Measurements from ENCODE around the gene PREX1. TPM values are rescaled to one million over a fixed set of nuclear protein-coding genes. Genes with fewer than 3 reads are reported as not detected.
A peak's percentile ranks its signal among the peaks of the same experiment; 100 is the strongest.
"Not testable (repeated sequence)": the region's sequence is repeated elsewhere in the genome, so short reads cannot be mapped to it uniquely, and the experiment has no call there.

The PREX1 gene
- total and polyA plus RNA-seq, 2 donors (not counting 1 experiment from before 2014, with no cell fraction given) = 1.0 to 3.1 TPM

DNA sequence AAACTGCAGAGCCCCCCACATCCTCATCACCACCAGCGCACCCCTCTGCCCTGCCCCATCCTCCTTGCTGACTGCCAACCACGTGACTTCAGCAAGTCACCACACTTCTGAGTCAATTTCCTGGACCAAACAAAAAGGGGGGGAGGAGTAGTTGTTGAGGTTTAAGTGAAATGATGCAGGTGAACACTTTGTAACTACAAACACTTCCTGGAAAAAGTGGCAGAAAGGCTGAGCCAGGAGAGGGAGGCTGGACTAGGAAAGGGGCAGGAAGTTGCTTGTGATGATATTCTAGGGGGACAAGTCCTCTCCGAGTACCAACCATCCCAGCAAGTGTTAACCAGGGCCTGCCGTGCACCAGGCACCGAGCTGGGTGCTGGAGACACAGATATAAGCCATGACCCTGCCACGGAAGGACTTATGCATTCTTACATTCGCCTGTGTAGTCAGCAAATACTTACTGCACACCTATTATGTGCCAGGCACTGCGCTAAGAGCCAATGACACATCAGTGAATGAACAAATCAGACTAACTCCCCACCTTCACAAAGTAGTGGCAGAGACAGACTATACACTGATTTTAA lies 67.3 kb downstream of the PREX1 start:
- no peaks in the 10 kb centered on the region for H3K27me3 ChIP-seq (ENCODE audit: control insufficient read depth, insufficient read depth, low read length)
- TF ChIP-seq, protein P1, sequence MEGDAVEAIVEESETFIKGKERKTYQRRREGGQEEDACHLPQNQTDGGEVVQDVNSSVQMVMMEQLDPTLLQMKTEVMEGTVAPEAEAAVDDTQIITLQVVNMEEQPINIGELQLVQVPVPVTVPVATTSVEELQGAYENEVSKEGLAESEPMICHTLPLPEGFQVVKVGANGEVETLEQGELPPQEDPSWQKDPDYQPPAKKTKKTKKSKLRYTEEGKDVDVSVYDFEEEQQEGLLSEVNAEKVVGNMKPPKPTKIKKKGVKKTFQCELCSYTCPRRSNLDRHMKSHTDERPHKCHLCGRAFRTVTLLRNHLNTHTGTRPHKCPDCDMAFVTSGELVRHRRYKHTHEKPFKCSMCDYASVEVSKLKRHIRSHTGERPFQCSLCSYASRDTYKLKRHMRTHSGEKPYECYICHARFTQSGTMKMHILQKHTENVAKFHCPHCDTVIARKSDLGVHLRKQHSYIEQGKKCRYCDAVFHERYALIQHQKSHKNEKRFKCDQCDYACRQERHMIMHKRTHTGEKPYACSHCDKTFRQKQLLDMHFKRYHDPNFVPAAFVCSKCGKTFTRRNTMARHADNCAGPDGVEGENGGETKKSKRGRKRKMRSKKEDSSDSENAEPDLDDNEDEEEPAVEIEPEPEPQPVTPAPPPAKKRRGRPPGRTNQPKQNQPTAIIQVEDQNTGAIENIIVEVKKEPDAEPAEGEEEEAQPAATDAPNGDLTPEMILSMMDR (conservative IDR thresholded peaks at IDR 0.05 in 1 of 2, IDR thresholded peaks at IDR 0.05 in 1 of 2; ENCODE audit: low read depth in 1 of 2, low read length in 2 of 2) = no peak
- TF ChIP-seq EZH2 (IDR thresholded peaks at IDR 0.05; ENCODE audit: low read length, missing control alignments) = no peak
- H3K9ac ChIP-seq (ENCODE audit: insufficient read depth, low read length) = no peak overlapping the region
- H3K36me3 ChIP-seq (ENCODE audit: control insufficient read depth, insufficient read depth, low read length) = no peaks in the 10 kb centered on the region
- no peaks in the 10 kb centered on the region for H3K4me1 ChIP-seq (ENCODE audit: control insufficient read depth, extremely low read depth, insufficient read depth, low read length)
- H3K27ac ChIP-seq (ENCODE audit: insufficient read depth, low read length) = no peak overlapping the region
- no peaks in the 10 kb centered on the region for H3K9me3 ChIP-seq (ENCODE audit: control insufficient read depth, insufficient read depth, low read depth, low read length)
- H3K4me3 ChIP-seq (replicated peaks in 1 of 4; ENCODE audit: control extremely low read depth in 1 of 4, insufficient read depth in 1 of 4, low read depth in 3 of 4, low read length in 4 of 4) = no peak overlapping the region
- DNase-seq (ENCODE audit: low read depth in 2 of 2) = peak in 1 of 2 donors; percentile 72
- no peak overlapping the region for H3K4me2 ChIP-seq (ENCODE audit: extremely low read depth, insufficient read depth, low read length)
- no peaks in the 10 kb centered on the region for H4K20me1 ChIP-seq (ENCODE audit: control insufficient read depth, extremely low read depth, insufficient read depth, low read length)
- H2AFZ ChIP-seq (ENCODE audit: low read length) = no peak overlapping the region
- H3K79me2 ChIP-seq (ENCODE audit: control insufficient read depth, insufficient read depth, low read length) = no peaks in the 10 kb centered on the region

DNA sequence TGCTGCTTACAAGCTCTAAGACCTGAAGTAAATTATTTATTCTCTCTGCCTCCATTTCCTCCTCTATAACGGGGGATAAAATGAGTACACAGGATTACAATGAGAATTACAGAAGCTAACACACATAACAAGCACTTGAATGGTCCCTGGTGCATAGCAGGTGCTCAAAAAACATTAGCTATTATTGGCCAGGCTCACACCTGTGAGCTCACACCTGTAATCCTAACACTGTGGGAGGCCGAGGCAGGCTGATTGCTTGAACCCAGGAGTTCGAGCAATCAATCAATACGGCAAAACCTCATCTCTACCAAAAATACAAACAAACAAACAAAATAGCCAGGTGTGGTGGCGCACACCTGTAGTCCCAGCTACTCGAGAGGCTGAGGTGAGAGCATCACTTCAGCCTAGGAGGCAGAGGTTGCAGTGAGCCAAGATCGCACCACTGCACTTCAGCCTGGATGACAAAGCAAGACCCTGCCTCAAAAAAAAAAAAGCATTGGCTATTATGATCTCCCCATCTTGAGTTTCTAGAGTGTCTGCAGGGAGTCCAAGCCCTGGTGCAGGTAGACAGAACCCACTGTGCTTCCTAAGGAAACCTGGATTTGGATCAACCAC lies 68.1 kb downstream of the PREX1 start:
- Histone ChIP-seq H3K4me3 (replicated peaks in 1 of 4; ENCODE audit: control extremely low read depth in 1 of 4, insufficient read depth in 1 of 4, low read depth in 3 of 4, low read length in 4 of 4) (no peak overlapping the region), H4K20me1 (ENCODE audit: control insufficient read depth, extremely low read depth, insufficient read depth, low read length) (no peaks in the 10 kb centered on the region), H3K9me3 (ENCODE audit: control insufficient read depth, insufficient read depth, low read depth, low read length) (no peaks in the 10 kb centered on the region), H3K4me2 (ENCODE audit: extremely low read depth, insufficient read depth, low read length) (no peak overlapping the region), H3K36me3 (ENCODE audit: control insufficient read depth, insufficient read depth, low read length) (no peaks in the 10 kb centered on the region), H3K27ac (ENCODE audit: insufficient read depth, low read length) (no peak overlapping the region), H3K9ac (ENCODE audit: insufficient read depth, low read length) (no peak overlapping the region), H2AFZ (ENCODE audit: low read length) (no peak overlapping the region), H3K4me1 (ENCODE audit: control insufficient read depth, extremely low read depth, insufficient read depth, low read length) (no peaks in the 10 kb centered on the region), H3K79me2 (ENCODE audit: control insufficient read depth, insufficient read depth, low read length) (no peaks in the 10 kb centered on the region), H3K27me3 (ENCODE audit: control insufficient read depth, insufficient read depth, low read length) (no peaks in the 10 kb centered on the region)
- DNase-seq (ENCODE audit: low read depth in 2 of 2) = no peak
- no peak for TF ChIP-seq EZH2 (IDR thresholded peaks at IDR 0.05; ENCODE audit: low read length, missing control alignments)
- TF ChIP-seq, protein P1 (conservative IDR thresholded peaks at IDR 0.05 in 1 of 2, IDR thresholded peaks at IDR 0.05 in 1 of 2; ENCODE audit: low read depth in 1 of 2, low read length in 2 of 2) = no peak

DNA sequence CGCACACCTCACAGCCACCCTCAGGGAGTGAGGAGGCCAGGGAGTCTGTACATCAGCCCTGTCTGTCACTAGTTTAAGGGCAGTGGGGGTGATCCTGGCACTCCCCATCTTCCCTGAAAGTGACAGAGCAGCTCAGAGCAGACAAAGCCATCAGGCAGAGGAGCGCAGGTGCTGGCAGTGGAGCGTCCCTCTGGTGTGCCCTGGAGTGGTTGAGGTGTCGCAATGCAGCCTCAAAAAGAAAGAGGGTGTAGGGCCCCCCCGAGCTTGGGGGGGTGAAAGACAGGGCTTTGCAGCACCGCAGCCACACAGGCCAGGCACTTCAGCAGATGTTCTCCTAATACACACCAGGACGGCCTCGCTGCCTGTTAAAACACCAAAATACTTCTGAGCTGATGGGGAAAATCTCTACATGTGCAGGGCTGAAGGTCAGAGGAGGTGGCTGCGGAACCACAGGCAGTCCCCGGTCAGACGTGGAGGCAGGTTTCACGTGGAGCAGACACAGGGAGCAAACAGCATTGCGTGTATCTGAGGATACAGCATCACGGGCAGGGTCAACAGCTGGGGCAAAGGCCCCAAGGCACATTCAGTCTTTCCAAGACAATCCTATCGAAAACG lies 69.5 kb downstream of the PREX1 start:
- DNase-seq (ENCODE audit: low read depth in 2 of 2) = no peak
- Histone ChIP-seq H3K9ac (ENCODE audit: insufficient read depth, low read length) (no peak overlapping the region), H3K4me1 (ENCODE audit: control insufficient read depth, extremely low read depth, insufficient read depth, low read length) (no peaks in the 10 kb centered on the region), H4K20me1 (ENCODE audit: control insufficient read depth, extremely low read depth, insufficient read depth, low read length) (no peaks in the 10 kb centered on the region), H3K27ac (ENCODE audit: insufficient read depth, low read length) (no peak overlapping the region), H3K36me3 (ENCODE audit: control insufficient read depth, insufficient read depth, low read length) (no peaks in the 10 kb centered on the region), H3K79me2 (ENCODE audit: control insufficient read depth, insufficient read depth, low read length) (no peaks in the 10 kb centered on the region), H3K4me3 (replicated peaks in 1 of 4; ENCODE audit: control extremely low read depth in 1 of 4, insufficient read depth in 1 of 4, low read depth in 3 of 4, low read length in 4 of 4) (no peak overlapping the region), H2AFZ (ENCODE audit: low read length) (no peak overlapping the region), H3K4me2 (ENCODE audit: extremely low read depth, insufficient read depth, low read length) (no peak overlapping the region), H3K9me3 (ENCODE audit: control insufficient read depth, insufficient read depth, low read depth, low read length) (no peaks in the 10 kb centered on the region), H3K27me3 (ENCODE audit: control insufficient read depth, insufficient read depth, low read length) (no peaks in the 10 kb centered on the region)
- no peak for TF ChIP-seq EZH2 (IDR thresholded peaks at IDR 0.05; ENCODE audit: low read length, missing control alignments)
- TF ChIP-seq, protein P1 (conservative IDR thresholded peaks at IDR 0.05 in 1 of 2, IDR thresholded peaks at IDR 0.05 in 1 of 2; ENCODE audit: low read depth in 1 of 2, low read length in 2 of 2) = no peak

DNA sequence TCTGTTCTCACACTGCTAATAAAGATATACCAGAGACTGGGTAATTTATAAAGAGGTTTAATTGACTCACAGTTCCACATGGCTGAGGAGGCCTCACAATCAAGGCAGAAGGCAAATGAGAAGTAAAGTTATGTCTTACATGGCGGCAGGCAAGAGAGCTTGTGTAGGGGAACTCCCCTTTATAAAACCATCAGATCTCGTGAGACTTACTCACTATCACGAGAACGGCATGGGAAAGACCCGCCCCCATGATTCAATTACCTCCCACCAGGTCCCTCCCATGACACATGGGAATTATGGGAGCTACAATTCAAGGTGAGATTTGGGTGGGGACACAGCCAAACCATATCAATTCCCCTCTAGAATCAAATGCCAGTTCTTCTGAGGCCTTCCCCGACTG lies 71.0 kb downstream of the PREX1 start:
- H3K27ac ChIP-seq (ENCODE audit: insufficient read depth, low read length); H3K79me2 ChIP-seq (ENCODE audit: control insufficient read depth, insufficient read depth, low read length); H3K36me3 ChIP-seq (ENCODE audit: control insufficient read depth, insufficient read depth, low read length); H2AFZ ChIP-seq (ENCODE audit: low read length); DNase-seq (ENCODE audit: low read depth in 2 of 2); H3K9ac ChIP-seq (ENCODE audit: insufficient read depth, low read length); H4K20me1 ChIP-seq (ENCODE audit: control insufficient read depth, extremely low read depth, insufficient read depth, low read length); H3K4me1 ChIP-seq (ENCODE audit: control insufficient read depth, extremely low read depth, insufficient read depth, low read length); H3K9me3 ChIP-seq (ENCODE audit: control insufficient read depth, insufficient read depth, low read depth, low read length); H3K27me3 ChIP-seq (ENCODE audit: control insufficient read depth, insufficient read depth, low read length); H3K4me2 ChIP-seq (ENCODE audit: extremely low read depth, insufficient read depth, low read length); H3K4me3 ChIP-seq (replicated peaks in 1 of 4; ENCODE audit: control extremely low read depth in 1 of 4, insufficient read depth in 1 of 4, low read depth in 3 of 4, low read length in 4 of 4): not testable (repeated sequence)

Measured in fibroblast of lung (primary cell).